BJ (cell line): ENCODE measurements around the gene C1orf115. TPM values are rescaled to one million over a fixed set of nuclear protein-coding genes. Genes with fewer than 3 reads are reported as not detected.
"Not testable (repeated sequence)": the region's sequence is repeated elsewhere in the genome, so short reads cannot be mapped to it uniquely, and the experiment has no call there.

Experiments used
- CTCF ChIA-PET: fragments of 350-600 bp; formaldehyde crosslinking; extraction: SDS; loops from one replicate; lab custom pipeline; 2021; ENCODE audit warnings: antibody characterized with exemption, inconsistent platforms; lab: Yijun Ruan, JAX
- POLR2A ChIA-PET: fragments of 300-600 bp; sonication (Branson Sonifier 250); formaldehyde crosslinking; extraction: SDS; loops from one replicate; lab custom pipeline; 2021; ENCODE audit warnings: antibody characterized with exemption; lab: Charles Lee
- DNase-seq: peaks from one replicate; pipeline ENCODE4 v3.0.0-alpha.2; 2011; ENCODE audit warnings: low read depth
- H3K27me3 ChIP-seq: 2 replicates; pipeline ENCODE4 v1.6.0; 2011; ENCODE audit warnings: low read length; ENCODE audit not compliant: control insufficient read depth, insufficient read depth
- H3K36me3 ChIP-seq: 2 replicates; pipeline ENCODE4 v1.5.1; 2011; ENCODE audit warnings: low read length; ENCODE audit not compliant: control insufficient read depth, insufficient read depth
- H3K4me3 ChIP-seq: 2 replicates; pipeline ENCODE4 v1.5.1; 2011; ENCODE audit warnings: low read depth, mild to moderate bottlenecking, control low read depth, low read length
- polyA plus RNA-seq: library from polyadenylated mRNA; depleted of rRNA; stranded (reverse); fragments of >200 nt; gene quantifications from 2 replicates; pipeline ENCODE4 v1.2.3, GENCODE V29; 2011
- TF ChIP-seq, protein P1 (sequence below): IDR thresholded peaks from 2 replicates; pipeline ENCODE4 v1.5.1; 2011; ENCODE audit warnings: low read depth, mild to moderate bottlenecking, control low read depth, inconsistent platforms, low read length, moderate library complexity; ENCODE audit not compliant: insufficient read depth

Gene C1orf115
- polyA plus RNA-seq, 1 experiment: 3.8 TPM

DNA sequence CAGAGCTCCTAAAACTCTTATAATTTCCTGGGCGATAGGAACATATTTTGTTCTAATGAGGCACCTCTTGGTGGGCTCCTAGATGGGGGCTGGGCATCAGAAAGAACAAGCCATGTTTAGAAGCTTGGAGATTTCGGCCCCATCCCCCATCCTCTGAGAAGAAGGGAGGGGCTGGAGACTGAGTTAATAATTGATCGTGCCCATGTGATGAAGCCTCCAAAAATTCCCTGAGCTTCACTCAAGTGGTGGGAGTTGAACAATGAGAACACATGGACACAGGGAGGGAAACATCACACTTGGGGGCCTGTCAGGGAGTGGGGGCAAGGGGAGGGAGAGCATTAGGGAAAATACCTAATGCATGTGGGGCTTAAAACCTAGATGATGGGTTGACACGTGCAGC is 18.1 kb downstream of the C1orf115 start:
- TF ChIP-seq, protein P1, sequence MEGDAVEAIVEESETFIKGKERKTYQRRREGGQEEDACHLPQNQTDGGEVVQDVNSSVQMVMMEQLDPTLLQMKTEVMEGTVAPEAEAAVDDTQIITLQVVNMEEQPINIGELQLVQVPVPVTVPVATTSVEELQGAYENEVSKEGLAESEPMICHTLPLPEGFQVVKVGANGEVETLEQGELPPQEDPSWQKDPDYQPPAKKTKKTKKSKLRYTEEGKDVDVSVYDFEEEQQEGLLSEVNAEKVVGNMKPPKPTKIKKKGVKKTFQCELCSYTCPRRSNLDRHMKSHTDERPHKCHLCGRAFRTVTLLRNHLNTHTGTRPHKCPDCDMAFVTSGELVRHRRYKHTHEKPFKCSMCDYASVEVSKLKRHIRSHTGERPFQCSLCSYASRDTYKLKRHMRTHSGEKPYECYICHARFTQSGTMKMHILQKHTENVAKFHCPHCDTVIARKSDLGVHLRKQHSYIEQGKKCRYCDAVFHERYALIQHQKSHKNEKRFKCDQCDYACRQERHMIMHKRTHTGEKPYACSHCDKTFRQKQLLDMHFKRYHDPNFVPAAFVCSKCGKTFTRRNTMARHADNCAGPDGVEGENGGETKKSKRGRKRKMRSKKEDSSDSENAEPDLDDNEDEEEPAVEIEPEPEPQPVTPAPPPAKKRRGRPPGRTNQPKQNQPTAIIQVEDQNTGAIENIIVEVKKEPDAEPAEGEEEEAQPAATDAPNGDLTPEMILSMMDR: no peak
- ChIA-PET POLR2A (no interaction called here), CTCF (interaction anchor here (1.0 kb wide), 1 partner anchor 17 kb away, joined by 3 read pairs; no protein-coding TSS in a partner anchor)
- Histone ChIP-seq H3K27me3 (no peaks in the 10 kb centered on the region), H3K36me3 (no peaks in the 10 kb centered on the region), H3K4me3 (no peak overlapping the region)
- DNase-seq: no peak

DNA sequence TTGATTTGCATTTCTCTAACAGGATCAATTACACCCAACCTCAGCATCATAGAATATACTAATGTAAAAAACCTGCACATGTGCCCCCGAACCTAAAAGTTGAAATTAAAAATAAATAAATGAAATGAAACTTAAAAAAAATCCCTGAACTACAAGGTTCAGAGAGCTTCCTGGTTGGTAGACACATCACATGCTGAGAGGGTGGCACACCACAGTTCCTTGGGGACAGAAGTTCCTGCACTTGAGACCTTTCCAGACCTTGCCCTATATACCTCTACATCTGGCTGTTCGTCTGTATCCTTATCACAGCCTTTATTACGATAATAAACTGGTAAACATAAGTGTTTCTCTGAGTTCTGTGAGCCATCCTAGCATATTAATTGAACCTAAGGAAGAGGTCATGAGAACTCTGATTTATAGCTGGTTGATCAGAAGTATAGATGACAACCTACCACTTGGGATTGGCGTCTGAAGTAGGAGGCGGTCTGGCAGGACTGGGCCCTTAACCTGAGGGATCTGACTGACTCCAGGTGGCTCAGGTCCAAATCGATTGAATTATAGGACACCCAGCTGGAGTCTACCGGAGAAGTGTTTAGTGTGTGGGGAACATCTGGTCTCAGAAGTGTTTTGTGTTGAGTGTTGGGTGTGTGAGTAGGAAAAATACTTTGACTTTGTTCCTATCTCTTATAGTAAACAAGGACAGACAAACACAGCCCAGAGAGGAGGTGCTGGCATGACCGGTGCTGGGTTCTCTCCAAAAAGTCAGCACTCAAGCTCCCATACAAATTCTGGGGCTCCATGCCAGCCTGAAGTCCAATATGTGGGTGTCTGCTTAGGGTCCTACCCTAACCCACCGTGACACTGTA is 19.0 kb downstream of the C1orf115 start:
- TF ChIP-seq, protein P1: no peak
- CTCF ChIA-PET: interaction anchor here (1.0 kb wide), 1 partner anchor 18 kb away, joined by 3 read pairs; no protein-coding TSS in a partner anchor

DNA sequence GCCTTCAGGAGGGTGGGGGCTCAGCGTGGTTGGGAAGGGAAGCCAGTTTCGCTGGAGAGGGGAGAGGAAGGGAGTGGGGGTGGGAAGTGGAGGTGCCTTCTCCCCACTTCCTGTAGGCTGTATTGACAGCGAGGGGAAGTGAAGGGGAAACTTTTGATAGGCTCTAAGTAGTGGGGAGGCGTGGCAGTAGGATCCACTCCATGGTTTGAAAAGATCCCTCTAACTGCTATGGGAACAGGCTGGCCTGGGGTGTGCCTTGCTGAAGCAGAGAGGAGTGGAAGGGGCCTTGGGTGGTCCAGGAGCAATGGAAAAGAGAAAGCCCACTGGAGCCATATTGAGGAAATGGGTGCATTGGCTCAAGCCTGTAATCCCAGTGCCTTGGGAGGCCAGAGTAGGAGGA is 20.2 kb downstream of the C1orf115 start:
- ChIA-PET CTCF (no interaction called here), POLR2A (no interaction called here)
- TF ChIP-seq, protein P1: no peak
- H3K27me3 ChIP-seq: no peaks in the 10 kb centered on the region
- H3K36me3 ChIP-seq: no peaks in the 10 kb centered on the region
- no peak overlapping the region for H3K4me3 ChIP-seq
- no peak for DNase-seq

More for the DNA sequence above, 19.0 kb downstream of the C1orf115 start:
- Histone ChIP-seq H3K27me3 (no peaks in the 10 kb centered on the region), H3K4me3 (no peak overlapping the region), H3K36me3 (no peaks in the 10 kb centered on the region)
- no peak for DNase-seq
- POLR2A ChIA-PET: no interaction called here

DNA sequence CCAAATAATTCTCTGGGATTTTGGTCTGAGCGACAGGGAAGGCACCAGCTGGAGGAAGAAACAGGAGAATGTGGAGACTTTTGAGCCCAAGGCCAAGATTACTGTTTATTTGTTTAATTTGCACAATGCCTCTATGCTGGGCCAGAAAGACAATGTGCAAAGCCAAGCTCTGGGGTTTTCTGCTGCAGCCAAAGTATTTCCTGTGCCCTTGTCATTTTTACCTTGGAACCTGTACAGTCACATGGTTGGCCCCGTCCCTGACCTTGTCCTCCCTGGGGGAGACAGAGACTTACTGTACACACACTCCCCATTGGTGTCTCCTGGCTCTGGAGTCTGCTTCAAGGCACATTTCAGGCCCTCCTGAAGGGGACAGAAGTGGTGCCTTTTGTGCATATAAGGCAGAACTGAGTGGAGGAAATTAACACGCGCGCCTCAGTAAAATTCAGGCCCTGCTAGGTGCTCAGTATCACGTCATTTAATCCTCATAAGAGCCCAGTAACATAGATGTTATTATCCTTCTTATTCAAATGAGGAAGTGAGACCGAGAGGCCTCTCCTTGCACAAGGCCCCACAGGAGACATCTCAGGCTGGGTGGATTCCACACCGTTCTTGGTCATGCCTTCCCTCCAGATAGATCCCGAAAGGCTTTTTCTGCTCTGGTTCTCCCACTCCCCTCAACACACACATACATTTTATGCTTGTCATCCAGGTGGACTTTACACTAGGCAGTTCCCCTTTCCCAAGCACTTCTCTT is 21.1 kb downstream of the C1orf115 start:
- POLR2A ChIA-PET: no interaction called here
- no peak for DNase-seq
- no peak overlapping the region for H3K4me3 ChIP-seq
- TF ChIP-seq, protein P1: no peak
- no peaks in the 10 kb centered on the region for H3K27me3 ChIP-seq
- CTCF ChIA-PET: interaction anchor here (0.6 kb wide), 1 partner anchor 65 kb away, joined by 3 read pairs; no protein-coding TSS in a partner anchor
- H3K36me3 ChIP-seq: no peaks in the 10 kb centered on the region

DNA sequence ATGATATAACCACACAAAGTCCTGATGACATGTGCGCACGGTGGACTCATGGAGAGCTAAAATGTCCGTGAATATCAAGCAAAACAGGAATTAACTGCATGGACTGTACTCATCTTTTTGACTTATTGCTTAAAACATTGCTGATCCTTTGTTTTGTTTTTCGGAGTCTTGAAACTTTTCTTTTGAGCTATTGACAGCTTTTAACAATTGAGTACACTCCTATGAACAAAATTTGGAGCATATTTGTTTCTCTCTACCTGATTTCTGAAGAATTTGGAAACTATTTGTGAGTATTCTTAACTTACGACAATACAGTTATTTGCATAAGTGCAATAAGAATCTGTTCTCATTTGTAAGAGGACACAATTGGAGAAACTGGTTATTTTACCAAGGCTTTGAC is 25.8 kb downstream of the C1orf115 start:
- DNase-seq, H3K36me3 ChIP-seq, H3K27me3 ChIP-seq, POLR2A ChIA-PET, H3K4me3 ChIP-seq, CTCF ChIA-PET: not testable (repeated sequence)
